ENCODE measurements around the gene ACBD4. TPM values are rescaled to one million over a fixed set of nuclear protein-coding genes. Genes with fewer than 3 reads are reported as not detected.

ACBD4 gene
- total and polyA plus RNA-seq, 10 donors, result 14.1 to 32.8 (median 21.6) TPM

DNA sequence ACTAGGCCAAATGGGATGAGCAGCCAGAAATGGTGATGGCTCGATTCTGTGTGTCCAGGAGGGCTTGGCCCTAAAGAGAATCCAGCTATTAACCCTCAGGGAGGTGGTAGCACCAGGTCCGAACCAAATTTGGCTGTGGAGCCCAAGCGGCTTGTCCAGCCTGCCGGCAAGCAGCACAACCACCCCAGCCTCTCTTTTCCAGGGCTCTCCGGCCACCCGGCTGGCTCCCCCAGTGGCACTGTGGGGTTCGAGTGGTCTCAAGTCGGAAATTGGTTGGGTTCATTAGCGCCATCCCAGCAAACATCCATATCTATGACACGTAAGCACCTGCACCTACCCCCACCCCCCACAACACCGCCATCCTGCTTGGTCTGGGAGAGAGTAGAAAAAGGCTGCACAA, 38.6 kb upstream of the ACBD4 start:
- intact Hi-C loops (cut with DNase I; ENCODE audit: low total_unique reads), result no loop called here
- DNase-seq, result no peak
- Histone ChIP-seq H3K9me3 (no peaks in the 10 kb centered on the region), H3K4me3 (no peak overlapping the region), H3K27me3 (replicated peaks in 1 of 7) (no peaks in the 10 kb centered on the region), H3K36me3 (peaks cover 3 to 100% (median 96%) of the 10 kb centered on the region in 6 donors), H3K27ac (no peak overlapping the region), H3K4me1 (peaks cover 0 to 25% (median 5%) of the 10 kb centered on the region in 6 donors)
- TF ChIP-seq, protein P1, sequence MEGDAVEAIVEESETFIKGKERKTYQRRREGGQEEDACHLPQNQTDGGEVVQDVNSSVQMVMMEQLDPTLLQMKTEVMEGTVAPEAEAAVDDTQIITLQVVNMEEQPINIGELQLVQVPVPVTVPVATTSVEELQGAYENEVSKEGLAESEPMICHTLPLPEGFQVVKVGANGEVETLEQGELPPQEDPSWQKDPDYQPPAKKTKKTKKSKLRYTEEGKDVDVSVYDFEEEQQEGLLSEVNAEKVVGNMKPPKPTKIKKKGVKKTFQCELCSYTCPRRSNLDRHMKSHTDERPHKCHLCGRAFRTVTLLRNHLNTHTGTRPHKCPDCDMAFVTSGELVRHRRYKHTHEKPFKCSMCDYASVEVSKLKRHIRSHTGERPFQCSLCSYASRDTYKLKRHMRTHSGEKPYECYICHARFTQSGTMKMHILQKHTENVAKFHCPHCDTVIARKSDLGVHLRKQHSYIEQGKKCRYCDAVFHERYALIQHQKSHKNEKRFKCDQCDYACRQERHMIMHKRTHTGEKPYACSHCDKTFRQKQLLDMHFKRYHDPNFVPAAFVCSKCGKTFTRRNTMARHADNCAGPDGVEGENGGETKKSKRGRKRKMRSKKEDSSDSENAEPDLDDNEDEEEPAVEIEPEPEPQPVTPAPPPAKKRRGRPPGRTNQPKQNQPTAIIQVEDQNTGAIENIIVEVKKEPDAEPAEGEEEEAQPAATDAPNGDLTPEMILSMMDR (IDR thresholded peaks at IDR 0.05 in 8 of 11, conservative IDR thresholded peaks at IDR 0.05 in 3 of 11), result no peak
- no peak for TF ChIP-seq POLR2A (IDR thresholded peaks at IDR 0.05)
- TF ChIP-seq POLR2AphosphoS5 (IDR thresholded peaks at IDR 0.05), result no peak
- WGBS, 5 donors, result 94 to 96% (median 95%) methylated on average over 11 of the region's 11 CpGs

DNA sequence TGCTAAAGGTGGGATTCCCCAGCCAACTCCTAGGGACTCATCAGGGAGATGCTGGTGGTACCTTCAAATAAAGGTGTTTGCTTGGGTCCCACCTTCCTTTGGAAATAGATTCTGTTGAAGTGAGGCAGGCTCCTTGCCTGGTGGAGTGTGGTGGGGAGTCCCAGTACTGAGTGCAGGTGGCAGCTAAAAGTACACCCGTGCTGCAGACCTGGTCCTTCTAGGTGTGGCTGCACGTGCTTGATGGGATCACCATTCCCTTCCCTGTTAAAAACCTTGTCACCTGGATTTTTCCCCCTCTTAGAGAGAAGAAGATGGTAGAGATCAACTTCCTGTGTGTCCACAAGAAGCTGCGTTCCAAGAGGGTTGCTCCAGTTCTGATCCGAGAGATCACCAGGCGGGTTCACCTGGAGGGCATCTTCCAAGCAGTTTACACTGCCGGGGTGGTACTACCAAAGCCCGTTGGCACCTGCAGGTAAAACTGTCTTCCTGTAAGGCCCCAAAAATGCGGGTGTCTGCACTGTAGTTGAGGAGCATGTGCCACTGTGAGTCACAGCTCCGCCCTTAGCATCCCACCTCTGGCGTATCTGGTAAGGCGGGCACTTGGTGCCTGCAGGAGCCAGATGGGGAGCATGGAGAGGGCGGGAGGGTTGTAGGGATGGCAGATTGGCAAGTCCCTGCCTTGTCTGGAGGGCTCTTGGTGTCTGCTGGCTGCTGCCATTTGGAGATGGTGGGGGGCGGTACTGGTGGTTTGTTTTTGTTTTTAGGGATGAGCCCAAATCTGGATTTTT, 37.2 kb upstream of the ACBD4 start:
- H3K27ac ChIP-seq, result no peak overlapping the region
- no peaks in the 10 kb centered on the region for H3K27me3 ChIP-seq (replicated peaks in 1 of 7)
- TF ChIP-seq POLR2AphosphoS5 (IDR thresholded peaks at IDR 0.05), result peak in 1 of 3 donors; percentile 12
- TF ChIP-seq, protein P1 (IDR thresholded peaks at IDR 0.05 in 8 of 11, conservative IDR thresholded peaks at IDR 0.05 in 3 of 11), result no peak
- peaks cover 0 to 22% (median 5%) of the 10 kb centered on the region in 6 donors for H3K4me1 ChIP-seq
- no peak overlapping the region for H3K4me3 ChIP-seq
- no peaks in the 10 kb centered on the region for H3K9me3 ChIP-seq
- intact Hi-C loops (cut with DNase I; ENCODE audit: low total_unique reads), result no loop called here
- 90 to 95% (median 94%) methylated on average over 13 of the region's 13 CpGs for WGBS, 5 donors
- H3K36me3 ChIP-seq, result peaks cover 5 to 100% (median 96%) of the 10 kb centered on the region in 6 donors
- DNase-seq, result no peak

DNA sequence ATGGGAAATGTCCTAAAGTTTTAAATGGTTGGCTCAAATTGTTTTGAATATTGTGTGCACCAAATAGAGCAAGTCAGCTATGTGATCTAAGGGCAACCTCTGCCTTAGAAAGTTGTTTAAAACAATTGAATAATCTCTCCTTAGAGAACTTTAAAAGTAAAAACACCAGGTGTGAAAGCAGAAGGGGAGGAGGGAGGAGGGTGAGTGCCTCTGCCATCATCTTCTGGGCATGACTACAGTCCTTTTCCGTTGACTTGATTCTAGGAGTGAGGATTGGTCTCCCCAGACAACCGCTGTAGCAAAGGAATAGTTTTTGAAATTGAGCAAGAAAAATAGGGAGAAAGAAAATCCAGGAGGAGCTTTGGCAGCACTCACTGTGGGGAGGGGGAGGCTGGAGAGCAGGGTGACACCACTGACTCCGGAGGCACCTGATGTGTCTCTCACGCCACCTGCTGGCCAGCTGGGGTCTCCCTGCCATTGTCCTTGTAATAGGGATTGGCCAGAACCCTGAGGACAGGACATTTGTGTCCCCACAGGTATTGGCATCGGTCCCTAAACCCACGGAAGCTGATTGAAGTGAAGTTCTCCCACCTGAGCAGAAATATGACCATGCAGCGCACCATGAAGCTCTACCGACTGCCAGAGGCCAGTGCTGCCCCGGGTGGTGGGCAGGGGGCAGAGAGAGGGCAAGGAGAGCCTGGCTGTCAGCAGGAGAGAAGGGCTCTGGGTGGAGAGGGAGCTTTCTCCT, 36.4 kb upstream of the ACBD4 start:
- H3K4me1 ChIP-seq, result peaks cover 0 to 15% (median 3%) of the 10 kb centered on the region in 6 donors
- intact Hi-C loops (cut with DNase I; ENCODE audit: low total_unique reads), result no loop called here
- peak; percentile 93 for DNase-seq
- WGBS, 5 donors, result 59 to 65% (median 64%) methylated on average over 9 of the region's 9 CpGs
- peaks cover 12 to 100% (median 96%) of the 10 kb centered on the region in 6 donors for H3K36me3 ChIP-seq
- H3K27ac ChIP-seq, result no peak overlapping the region
- no peak overlapping the region for H3K4me3 ChIP-seq
- no peaks in the 10 kb centered on the region for H3K27me3 ChIP-seq (replicated peaks in 1 of 7)
- TF ChIP-seq POLR2AphosphoS5 (IDR thresholded peaks at IDR 0.05), result peak; percentile 15 to 56 (median 34)
- TF ChIP-seq, protein P1 (IDR thresholded peaks at IDR 0.05 in 8 of 11, conservative IDR thresholded peaks at IDR 0.05 in 3 of 11), result peak; percentile 52 to 92 (median 81)
- TF ChIP-seq POLR2A (IDR thresholded peaks at IDR 0.05), result no peak
- H3K9me3 ChIP-seq, result no peaks in the 10 kb centered on the region

DNA sequence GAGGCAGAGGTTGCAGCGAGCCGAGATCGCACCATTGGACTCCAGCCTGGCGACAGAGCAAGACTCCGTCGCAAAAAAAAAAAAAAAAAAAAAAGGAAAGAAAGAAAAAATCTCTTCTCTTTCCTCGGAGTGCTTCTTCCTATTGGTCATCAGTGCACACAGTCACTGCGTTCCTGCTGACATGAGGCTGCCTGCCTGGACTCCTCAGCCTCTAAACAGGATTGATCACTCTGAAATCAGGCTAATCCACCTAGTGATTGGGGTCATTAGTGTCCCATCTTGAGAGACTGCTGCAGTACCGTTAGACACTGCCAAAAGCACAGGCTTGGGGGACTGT, 34.0 kb upstream of the ACBD4 start:
- Histone ChIP-seq H3K9me3 (no peaks in the 10 kb centered on the region), H3K27ac (no peak overlapping the region), H3K4me3 (no peak overlapping the region), H3K36me3 (peaks cover 19 to 100% (median 96%) of the 10 kb centered on the region in 6 donors), H3K27me3 (replicated peaks in 1 of 7) (no peaks in the 10 kb centered on the region), H3K4me1 (peaks cover 0 to 14% (median 2%) of the 10 kb centered on the region in 6 donors)
- intact Hi-C loops (cut with DNase I; ENCODE audit: low total_unique reads), result no loop called here
- no peak for DNase-seq
- TF ChIP-seq, protein P1 (IDR thresholded peaks at IDR 0.05 in 8 of 11, conservative IDR thresholded peaks at IDR 0.05 in 3 of 11), result no peak
- TF ChIP-seq POLR2AphosphoS5 (IDR thresholded peaks at IDR 0.05) (no peak), POLR2A (IDR thresholded peaks at IDR 0.05) (no peak)
- WGBS, 5 donors, result 89 to 92% (median 92%) methylated on average over 9 of the region's 9 CpGs

All from spleen (tissue), 11 donors.